ENCODE results near the gene KCNQ5. TPM values are rescaled to one million over a fixed set of nuclear protein-coding genes. Genes with fewer than 3 reads are reported as not detected.

KCNQ5 gene
- polyA plus RNA-seq, 1 donor (not counting 4 experiments of a cell fraction or from before 2014, with no cell fraction given) = 3.4 TPM

DNA sequence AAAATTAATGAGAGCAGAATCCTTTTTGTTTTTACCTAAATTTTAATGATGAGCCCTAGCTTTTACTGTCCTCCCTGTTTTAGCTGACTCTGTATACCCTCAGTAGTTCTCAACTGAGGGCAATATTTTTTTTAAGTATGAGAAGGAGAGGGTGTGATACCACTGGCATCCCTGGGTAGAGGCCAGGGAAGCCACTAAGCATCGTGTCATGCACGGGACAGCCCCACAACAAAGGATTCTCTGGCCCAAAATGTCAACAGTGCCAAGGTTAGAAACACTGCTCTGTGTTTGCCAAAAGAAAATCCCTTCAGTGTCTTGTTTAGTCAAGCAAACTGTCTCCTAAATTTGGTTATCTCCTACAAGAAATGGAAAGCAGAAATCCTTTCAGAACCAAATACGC lies 210.4 kb downstream of the KCNQ5 start:
- Histone ChIP-seq H3K9ac (ENCODE audit: control insufficient read depth, extremely low read depth, insufficient read depth, low read length) (no peak overlapping the region), H3K4me1 (ENCODE audit: control insufficient read depth, extremely low read depth, insufficient read depth, low read length) (peaks cover 4% of the 10 kb centered on the region), H3K9me3 (ENCODE audit: control insufficient read depth, low read depth, low read length) (no peaks in the 10 kb centered on the region), H3K27me3 (ENCODE audit: control insufficient read depth, extremely low read depth, insufficient read depth, low read length) (no peaks in the 10 kb centered on the region), H3K4me3 (ENCODE audit: control insufficient read depth in 2 of 3, extremely low read depth in 1 of 3, insufficient read depth in 2 of 3, low read depth in 1 of 3, low read length in 3 of 3) (no peak overlapping the region), H3K4me2 (ENCODE audit: control insufficient read depth, extremely low read depth, insufficient read depth, low read depth, low read length) (no peak overlapping the region), H3K9me1 (ENCODE audit: control insufficient read depth, extremely low read depth, insufficient read depth, low read length) (no peaks in the 10 kb centered on the region), H3K27ac (ENCODE audit: control insufficient read depth, insufficient read depth, low read length) (no peak overlapping the region), H3K79me2 (ENCODE audit: control insufficient read depth, insufficient read depth, low read length) (no peaks in the 10 kb centered on the region), H2AFZ (ENCODE audit: control insufficient read depth, low read length) (no peak overlapping the region), H4K20me1 (ENCODE audit: control insufficient read depth, extremely low read depth, insufficient read depth, low read length) (no peaks in the 10 kb centered on the region), H3K36me3 (ENCODE audit: control insufficient read depth in 2 of 2, extremely low read depth in 1 of 2, insufficient read depth in 2 of 2, low read length in 2 of 2) (no peaks in the 10 kb centered on the region)
- FAIRE-seq (no peak), DNase-seq (ENCODE audit: low read depth, low spot score) (no peak)
- no peak for TF ChIP-seq EZH2 (IDR thresholded peaks at IDR 0.05; ENCODE audit: low read length)
- TF ChIP-seq, protein P1, sequence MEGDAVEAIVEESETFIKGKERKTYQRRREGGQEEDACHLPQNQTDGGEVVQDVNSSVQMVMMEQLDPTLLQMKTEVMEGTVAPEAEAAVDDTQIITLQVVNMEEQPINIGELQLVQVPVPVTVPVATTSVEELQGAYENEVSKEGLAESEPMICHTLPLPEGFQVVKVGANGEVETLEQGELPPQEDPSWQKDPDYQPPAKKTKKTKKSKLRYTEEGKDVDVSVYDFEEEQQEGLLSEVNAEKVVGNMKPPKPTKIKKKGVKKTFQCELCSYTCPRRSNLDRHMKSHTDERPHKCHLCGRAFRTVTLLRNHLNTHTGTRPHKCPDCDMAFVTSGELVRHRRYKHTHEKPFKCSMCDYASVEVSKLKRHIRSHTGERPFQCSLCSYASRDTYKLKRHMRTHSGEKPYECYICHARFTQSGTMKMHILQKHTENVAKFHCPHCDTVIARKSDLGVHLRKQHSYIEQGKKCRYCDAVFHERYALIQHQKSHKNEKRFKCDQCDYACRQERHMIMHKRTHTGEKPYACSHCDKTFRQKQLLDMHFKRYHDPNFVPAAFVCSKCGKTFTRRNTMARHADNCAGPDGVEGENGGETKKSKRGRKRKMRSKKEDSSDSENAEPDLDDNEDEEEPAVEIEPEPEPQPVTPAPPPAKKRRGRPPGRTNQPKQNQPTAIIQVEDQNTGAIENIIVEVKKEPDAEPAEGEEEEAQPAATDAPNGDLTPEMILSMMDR (optimal IDR thresholded peaks at IDR 0.05 in 1 of 3, IDR thresholded peaks at IDR 0.05 in 1 of 3, conservative IDR thresholded peaks at IDR 0.05 in 1 of 3; ENCODE audit: extremely low read depth in 1 of 3, insufficient read depth in 2 of 3, low read length in 3 of 3) = no peak
- dilution Hi-C loops (cut with MboI; ENCODE audit: extremely low pct_ligation_motif_present, low sequenced_read_pairs) = no loop called here

DNA sequence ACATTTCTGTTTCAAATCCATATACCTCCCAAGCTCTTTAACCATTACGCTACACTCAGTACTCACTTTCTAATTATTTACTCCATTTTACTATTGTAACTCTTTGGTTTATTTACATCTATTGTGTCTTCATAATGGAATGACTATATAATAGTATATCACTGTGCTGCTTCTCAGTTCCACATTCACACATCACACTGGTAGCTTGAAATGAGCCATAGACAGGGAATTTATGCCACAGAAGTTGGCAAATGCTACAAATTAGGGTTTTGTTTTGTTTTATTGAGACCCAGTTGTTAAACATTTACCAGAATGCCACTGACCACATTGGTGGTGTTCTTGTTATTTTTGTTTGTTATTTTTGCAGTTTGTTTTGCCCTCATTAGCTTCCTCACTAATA lies 213.9 kb downstream of the KCNQ5 start:
- H3K79me2 ChIP-seq (ENCODE audit: control insufficient read depth, insufficient read depth, low read length) = no peaks in the 10 kb centered on the region
- DNase-seq (ENCODE audit: low read depth, low spot score) (no peak), FAIRE-seq (no peak)
- H2AFZ ChIP-seq (ENCODE audit: control insufficient read depth, low read length) = no peak overlapping the region
- H3K4me1 ChIP-seq (ENCODE audit: control insufficient read depth, extremely low read depth, insufficient read depth, low read length) = no peaks in the 10 kb centered on the region
- H3K4me3 ChIP-seq (ENCODE audit: control insufficient read depth in 2 of 3, extremely low read depth in 1 of 3, insufficient read depth in 2 of 3, low read depth in 1 of 3, low read length in 3 of 3) = no peak overlapping the region
- H3K27ac ChIP-seq (ENCODE audit: control insufficient read depth, insufficient read depth, low read length) = no peak overlapping the region
- dilution Hi-C loops (cut with MboI; ENCODE audit: extremely low pct_ligation_motif_present, low sequenced_read_pairs) = no loop called here
- no peaks in the 10 kb centered on the region for H3K36me3 ChIP-seq (ENCODE audit: control insufficient read depth in 2 of 2, extremely low read depth in 1 of 2, insufficient read depth in 2 of 2, low read length in 2 of 2)
- H3K9ac ChIP-seq (ENCODE audit: control insufficient read depth, extremely low read depth, insufficient read depth, low read length) = no peak overlapping the region
- H3K27me3 ChIP-seq (ENCODE audit: control insufficient read depth, extremely low read depth, insufficient read depth, low read length) = no peaks in the 10 kb centered on the region
- no peak overlapping the region for H3K4me2 ChIP-seq (ENCODE audit: control insufficient read depth, extremely low read depth, insufficient read depth, low read depth, low read length)
- no peak for TF ChIP-seq EZH2 (IDR thresholded peaks at IDR 0.05; ENCODE audit: low read length)
- TF ChIP-seq, protein P1 (optimal IDR thresholded peaks at IDR 0.05 in 1 of 3, IDR thresholded peaks at IDR 0.05 in 1 of 3, conservative IDR thresholded peaks at IDR 0.05 in 1 of 3; ENCODE audit: extremely low read depth in 1 of 3, insufficient read depth in 2 of 3, low read length in 3 of 3) = no peak
- H3K9me1 ChIP-seq (ENCODE audit: control insufficient read depth, extremely low read depth, insufficient read depth, low read length) = no peaks in the 10 kb centered on the region
- H4K20me1 ChIP-seq (ENCODE audit: control insufficient read depth, extremely low read depth, insufficient read depth, low read length) = no peaks in the 10 kb centered on the region
- H3K9me3 ChIP-seq (ENCODE audit: control insufficient read depth, low read depth, low read length) = no peaks in the 10 kb centered on the region

Data from keratinocyte (primary cell).